A673 (cell line): ENCODE data around the gene C7orf57.

ENCODE experiments used
- EZH2 ChIP-seq: fragments of 200-600 bp; sonication (generic); IDR thresholded peaks from 2 replicates; pipeline ENCODE4 v1.6.1; 2017; ENCODE audit warnings: borderline replicate concordance, low read depth, mild to moderate bottlenecking, mixed read lengths, antibody characterized with exemption, low read length; ENCODE audit not compliant: poor library complexity, severe bottlenecking
- TF ChIP-seq, protein P1 (sequence below): fragments of 300-800, 200-600 bp; sonication (generic); conservative IDR thresholded peaks from 2 replicates; pipeline ENCODE4 v1.5.1; 2017; ENCODE audit warnings: low read depth, mild to moderate bottlenecking, antibody characterized with exemption, low read length, moderate library complexity, mixed read lengths

DNA sequence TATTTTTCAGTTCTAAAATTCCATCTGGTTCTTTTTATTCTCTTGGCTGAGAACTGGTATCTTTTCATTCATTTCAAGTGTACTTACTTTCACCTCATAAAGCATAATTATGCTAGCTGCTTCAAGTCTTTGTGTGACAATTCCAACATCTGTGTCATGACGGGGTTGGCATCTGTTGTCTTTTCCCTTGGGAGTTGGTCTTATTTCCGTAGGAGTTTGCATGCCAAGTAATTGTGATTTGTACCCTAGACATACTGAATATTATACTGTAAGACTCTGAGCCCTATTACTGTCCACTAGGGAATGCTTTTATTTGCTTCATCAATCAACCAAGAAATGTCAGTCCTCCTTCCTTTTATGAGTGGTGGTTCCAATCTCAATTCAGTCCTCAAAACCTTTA is 31.3 kb upstream of the C7orf57 start:
- TF ChIP-seq, protein P1, sequence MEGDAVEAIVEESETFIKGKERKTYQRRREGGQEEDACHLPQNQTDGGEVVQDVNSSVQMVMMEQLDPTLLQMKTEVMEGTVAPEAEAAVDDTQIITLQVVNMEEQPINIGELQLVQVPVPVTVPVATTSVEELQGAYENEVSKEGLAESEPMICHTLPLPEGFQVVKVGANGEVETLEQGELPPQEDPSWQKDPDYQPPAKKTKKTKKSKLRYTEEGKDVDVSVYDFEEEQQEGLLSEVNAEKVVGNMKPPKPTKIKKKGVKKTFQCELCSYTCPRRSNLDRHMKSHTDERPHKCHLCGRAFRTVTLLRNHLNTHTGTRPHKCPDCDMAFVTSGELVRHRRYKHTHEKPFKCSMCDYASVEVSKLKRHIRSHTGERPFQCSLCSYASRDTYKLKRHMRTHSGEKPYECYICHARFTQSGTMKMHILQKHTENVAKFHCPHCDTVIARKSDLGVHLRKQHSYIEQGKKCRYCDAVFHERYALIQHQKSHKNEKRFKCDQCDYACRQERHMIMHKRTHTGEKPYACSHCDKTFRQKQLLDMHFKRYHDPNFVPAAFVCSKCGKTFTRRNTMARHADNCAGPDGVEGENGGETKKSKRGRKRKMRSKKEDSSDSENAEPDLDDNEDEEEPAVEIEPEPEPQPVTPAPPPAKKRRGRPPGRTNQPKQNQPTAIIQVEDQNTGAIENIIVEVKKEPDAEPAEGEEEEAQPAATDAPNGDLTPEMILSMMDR = no peak
- TF ChIP-seq EZH2 = no peak
